Measurements from ENCODE around the gene NT5E.
A peak's percentile ranks its signal among the peaks of the same experiment; 100 is the strongest.

NT5E gene

DNA sequence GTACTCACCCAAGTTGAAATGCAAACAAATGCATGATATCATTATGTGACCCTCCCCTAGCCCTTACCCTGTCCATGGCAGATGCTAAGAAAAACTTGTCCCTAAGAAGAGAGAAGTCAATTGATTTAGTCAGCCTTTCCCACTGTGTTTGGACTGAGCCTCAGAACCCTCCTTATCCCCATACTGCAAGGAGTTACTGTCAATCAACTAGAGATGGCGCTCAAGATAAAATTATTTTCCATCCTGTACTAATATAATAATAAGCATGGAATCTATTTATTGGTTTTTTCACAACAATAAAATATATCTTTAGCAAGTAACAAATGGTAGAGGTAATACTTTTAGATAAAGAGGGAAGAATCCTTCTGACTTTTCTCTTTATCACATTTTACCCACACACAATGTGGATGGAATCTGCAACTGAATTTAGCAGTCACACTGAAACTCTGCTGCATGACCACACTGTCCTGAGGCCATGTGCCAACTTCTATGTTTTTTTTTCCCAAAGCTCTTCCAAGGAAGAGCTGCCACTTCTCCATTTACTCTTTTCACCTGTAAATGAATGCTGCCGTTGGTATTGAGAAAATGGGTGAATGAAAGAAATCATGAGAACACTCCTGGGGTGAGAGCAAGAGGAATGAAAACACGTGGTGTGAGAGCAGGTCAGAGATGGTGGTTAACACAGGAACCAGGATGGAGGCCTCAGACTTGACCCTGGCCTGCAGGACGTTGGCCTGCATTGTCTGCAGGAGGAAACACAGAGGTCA is 10.5 kb downstream of the NT5E start:
- no peak for DNase-seq (ENCODE audit: low read depth)

GRCh38 chr6:85460921-85461797 is 11.3 kb downstream of the NT5E start:
- peak; percentile 27 for DNase-seq (ENCODE audit: low read depth)

DNA sequence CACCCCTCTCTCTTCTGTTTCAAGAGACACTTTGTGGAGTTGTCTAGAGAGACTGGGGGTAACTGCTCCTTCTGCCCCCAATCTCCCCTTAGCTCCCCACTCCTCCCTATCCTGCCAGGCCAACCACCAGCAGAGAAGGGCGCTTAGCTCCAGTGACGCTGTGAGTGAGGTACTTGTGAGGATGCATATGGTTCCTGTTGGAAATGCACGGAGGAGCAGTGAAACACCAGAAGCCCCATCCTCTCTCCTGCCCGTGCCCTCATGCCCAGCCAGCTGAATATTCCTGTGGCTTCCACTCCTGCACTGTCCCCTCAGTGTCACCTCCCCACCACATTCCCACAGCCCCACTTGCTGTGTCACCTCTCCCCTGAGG is 11.9 kb downstream of the NT5E start:
- DNase-seq (ENCODE audit: low read depth) = no peak

- no peak for DNase-seq (ENCODE audit: low read depth)
Observed at GRCh38 chr6:85462673-85463072, 12.8 kb downstream of the NT5E start.

- no peak for DNase-seq (ENCODE audit: low read depth)
Observed at GRCh38 chr6:85463621-85464259, 13.9 kb downstream of the NT5E start.

GRCh38 chr6:85464260-85464644 is 14.4 kb downstream of the NT5E start:
- DNase-seq (ENCODE audit: low read depth) = no peak

DNA sequence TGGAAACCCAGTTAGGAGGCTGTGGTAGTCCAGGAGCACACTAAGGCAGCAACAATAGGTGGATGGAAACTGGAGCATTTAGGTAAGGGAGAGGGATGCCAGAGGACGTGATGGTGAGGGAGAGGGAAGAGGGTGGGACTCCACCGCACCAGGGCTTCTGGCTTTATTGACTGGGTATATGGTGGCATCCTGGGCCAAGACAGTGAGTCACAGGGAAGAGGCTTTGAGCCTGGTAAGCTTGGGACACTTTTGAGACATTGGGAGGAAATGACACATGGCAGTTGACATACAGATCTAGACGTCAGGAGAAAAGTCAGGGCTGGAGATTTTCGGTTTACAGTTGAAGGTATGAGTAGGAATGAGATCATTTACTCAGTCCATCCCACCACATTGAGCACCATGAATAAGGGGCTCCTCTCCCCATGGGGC is 14.9 kb downstream of the NT5E start:
- DNase-seq (ENCODE audit: low read depth) = no peak

DNA sequence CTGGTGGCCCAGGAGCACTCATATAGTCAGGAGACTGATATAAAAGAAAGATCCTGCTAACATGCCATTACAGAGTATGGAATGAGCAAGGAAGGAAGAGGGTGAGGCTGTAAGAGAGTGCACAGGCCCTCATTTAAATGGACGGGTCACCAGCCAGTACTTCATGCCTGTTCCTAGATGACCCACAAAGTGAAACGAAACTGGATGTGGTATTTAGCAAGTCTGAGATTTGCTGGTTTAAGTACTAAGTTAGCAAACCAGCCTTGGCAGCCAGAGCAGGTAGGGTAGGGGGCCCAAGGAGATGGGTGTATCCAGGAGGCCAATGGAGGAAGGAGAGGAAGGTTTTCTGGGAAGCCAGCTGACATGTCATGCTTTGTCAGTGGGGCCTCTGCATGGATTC is 15.9 kb downstream of the NT5E start:
- no peak for DNase-seq (ENCODE audit: low read depth)

GRCh38 chr6:85468326-85468725 is 18.4 kb downstream of the NT5E start:
- no peak for DNase-seq (ENCODE audit: low read depth)

GRCh38 chr6:85469276-85470022 is 19.6 kb downstream of the NT5E start:
- DNase-seq (ENCODE audit: low read depth) = no peak

- no peak for DNase-seq (ENCODE audit: low read depth)
Observed at GRCh38 chr6:85470023-85470410, 20.1 kb downstream of the NT5E start.

- no peak for DNase-seq (ENCODE audit: low read depth)
Observed at GRCh38 chr6:85472744-85473143, 22.9 kb downstream of the NT5E start.

DNA sequence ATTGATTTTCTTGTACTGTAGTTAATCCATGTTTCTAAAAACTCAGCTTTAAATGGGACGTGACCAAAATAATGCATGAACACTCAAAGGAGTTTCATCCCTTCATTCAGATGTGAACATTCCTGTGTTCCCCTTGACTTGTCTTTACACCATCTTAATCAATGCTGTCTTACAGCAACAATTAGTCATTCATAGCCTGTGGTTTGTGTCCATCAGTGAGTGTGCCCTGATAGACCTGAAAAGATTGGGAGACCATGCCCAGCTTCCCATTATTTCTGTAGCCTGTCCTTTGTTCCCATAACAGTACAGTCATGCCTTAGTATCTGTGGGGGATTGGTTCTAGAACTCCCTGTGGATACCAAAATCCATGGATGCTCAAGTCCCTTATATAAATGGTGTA is 23.9 kb downstream of the NT5E start:
- no peak for DNase-seq (ENCODE audit: low read depth)

GRCh38 chr6:85476532-85476931 is 26.6 kb downstream of the NT5E start:
- no peak for DNase-seq (ENCODE audit: low read depth)

- DNase-seq (ENCODE audit: low read depth) = no peak
Observed at GRCh38 chr6:85479208-85479607, 29.3 kb downstream of the NT5E start.

- DNase-seq (ENCODE audit: low read depth) = no peak
Observed at GRCh38 chr6:85482206-85482904, 32.5 kb downstream of the NT5E start.

DNA sequence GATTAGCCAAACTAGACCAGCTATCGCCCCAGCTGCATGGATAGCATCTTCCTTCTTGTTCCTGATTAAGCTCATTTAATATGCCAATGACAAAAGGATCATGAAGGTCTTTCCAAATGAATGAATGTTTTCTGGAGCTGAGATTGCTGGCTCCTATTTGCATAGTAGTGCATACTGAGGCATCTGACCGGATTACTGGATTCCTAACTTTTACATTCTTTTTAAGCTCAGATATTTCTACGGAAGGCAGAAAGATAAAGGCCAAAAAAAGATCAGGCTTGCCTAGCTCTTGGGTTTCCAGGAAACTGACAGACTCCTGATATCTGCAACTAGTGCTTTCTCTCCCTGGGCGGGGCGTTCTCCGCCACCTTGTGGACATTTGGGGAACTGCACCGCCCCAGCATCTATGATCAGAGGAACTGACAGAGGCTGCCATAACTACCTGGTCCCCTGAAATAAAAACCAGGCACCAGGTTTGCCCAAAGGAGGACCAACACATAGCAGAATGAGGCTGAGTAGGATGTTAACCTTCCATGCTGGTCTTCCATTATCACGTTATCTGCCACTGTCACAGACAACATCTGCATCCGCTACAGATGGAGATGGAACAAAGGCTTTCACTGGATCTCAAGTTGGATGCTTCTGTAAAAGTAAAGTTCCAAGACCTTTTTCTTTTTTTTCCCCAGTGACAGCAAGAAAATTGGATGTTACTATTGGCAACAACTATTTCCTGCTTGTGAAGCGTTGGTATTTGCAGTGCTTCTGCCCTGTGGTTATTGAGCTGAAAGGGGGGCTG is 33.2 kb downstream of the NT5E start:
- DNase-seq (ENCODE audit: low read depth) = peak; percentile 77

- DNase-seq (ENCODE audit: low read depth) = no peak
Observed at GRCh38 chr6:85483846-85484245, 34.0 kb downstream of the NT5E start.

- DNase-seq (ENCODE audit: low read depth) = no peak
Observed at GRCh38 chr6:85484948-85485347, 35.1 kb downstream of the NT5E start.

- DNase-seq (ENCODE audit: low read depth) = no peak
Observed at GRCh38 chr6:85490516-85491248, 40.8 kb downstream of the NT5E start.
